DOHH2 (cell line): Measurements from ENCODE around the gene MYZAP.

Experiments used
- CTCF ChIP-seq: fragments of 200-600 bp; sonication (generic); IDR thresholded peaks from one replicate; pipeline ENCODE4 v1.5.1; 2014; ENCODE audit warnings: antibody characterized with exemption, mild to moderate bottlenecking, low read depth, low read length; ENCODE audit not compliant: poor library complexity, severe bottlenecking
- EZH2phosphoT487 ChIP-seq: fragments of 200-600 bp; sonication (generic); IDR thresholded peaks from 2 replicates; pipeline ENCODE4 v1.6.1; 2017; ENCODE audit warnings: borderline replicate concordance, mild to moderate bottlenecking, antibody characterized with exemption, low read length, moderate library complexity, mixed read lengths

GRCh38 chr15:57728436-57728835 is 136.7 kb downstream of the MYZAP start:
- TF ChIP-seq CTCF (no peak), EZH2phosphoT487 (no peak)
